ENCODE measurements around the gene CCDC93.

Gene CCDC93

GRCh38 chr2:117987121-117987520 is 26.7 kb downstream of the CCDC93 start:
- peaks cover 6% of the 10 kb centered on the region for H3K36me3 ChIP-seq (ENCODE audit: control insufficient read depth, insufficient read depth, low read length)
- H3K27me3 ChIP-seq (replicated peaks; ENCODE audit: control insufficient read depth, insufficient read depth, low read length), result no peaks in the 10 kb centered on the region
- TF ChIP-seq, protein P1, sequence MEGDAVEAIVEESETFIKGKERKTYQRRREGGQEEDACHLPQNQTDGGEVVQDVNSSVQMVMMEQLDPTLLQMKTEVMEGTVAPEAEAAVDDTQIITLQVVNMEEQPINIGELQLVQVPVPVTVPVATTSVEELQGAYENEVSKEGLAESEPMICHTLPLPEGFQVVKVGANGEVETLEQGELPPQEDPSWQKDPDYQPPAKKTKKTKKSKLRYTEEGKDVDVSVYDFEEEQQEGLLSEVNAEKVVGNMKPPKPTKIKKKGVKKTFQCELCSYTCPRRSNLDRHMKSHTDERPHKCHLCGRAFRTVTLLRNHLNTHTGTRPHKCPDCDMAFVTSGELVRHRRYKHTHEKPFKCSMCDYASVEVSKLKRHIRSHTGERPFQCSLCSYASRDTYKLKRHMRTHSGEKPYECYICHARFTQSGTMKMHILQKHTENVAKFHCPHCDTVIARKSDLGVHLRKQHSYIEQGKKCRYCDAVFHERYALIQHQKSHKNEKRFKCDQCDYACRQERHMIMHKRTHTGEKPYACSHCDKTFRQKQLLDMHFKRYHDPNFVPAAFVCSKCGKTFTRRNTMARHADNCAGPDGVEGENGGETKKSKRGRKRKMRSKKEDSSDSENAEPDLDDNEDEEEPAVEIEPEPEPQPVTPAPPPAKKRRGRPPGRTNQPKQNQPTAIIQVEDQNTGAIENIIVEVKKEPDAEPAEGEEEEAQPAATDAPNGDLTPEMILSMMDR (IDR thresholded peaks at IDR 0.05; ENCODE audit: insufficient read depth, low read length, poor library complexity, severe bottlenecking), result no peak
- DNase-seq (ENCODE audit: extremely low read depth, insufficient read length), result no peak
- no peak overlapping the region for H3K4me3 ChIP-seq (replicated peaks; ENCODE audit: low read depth, low read length)

DNA sequence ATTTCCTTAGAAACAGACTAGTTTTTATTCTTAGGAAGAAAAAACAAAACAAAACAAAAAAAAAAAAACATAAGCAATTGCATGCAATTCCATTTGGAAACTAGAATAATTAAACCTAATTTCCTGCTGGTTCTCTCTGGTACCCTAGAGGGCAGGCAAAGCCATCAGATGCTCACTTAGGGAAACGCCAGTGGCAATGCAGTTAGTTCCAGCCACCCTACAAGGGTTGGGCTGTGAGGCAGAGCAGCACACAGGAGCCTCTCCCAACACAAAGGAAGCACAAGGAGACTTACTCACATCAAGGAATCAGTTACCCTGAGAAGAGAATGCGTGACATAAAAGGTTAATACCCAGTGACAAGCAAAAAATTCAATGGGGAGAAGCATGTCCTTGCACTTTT is 28.8 kb downstream of the CCDC93 start:
- TF ChIP-seq, protein P1 (IDR thresholded peaks at IDR 0.05; ENCODE audit: insufficient read depth, low read length, poor library complexity, severe bottlenecking), result no peak
- peaks cover 5% of the 10 kb centered on the region for H3K36me3 ChIP-seq (ENCODE audit: control insufficient read depth, insufficient read depth, low read length)
- H3K4me3 ChIP-seq (replicated peaks; ENCODE audit: low read depth, low read length), result no peak overlapping the region
- no peaks in the 10 kb centered on the region for H3K27me3 ChIP-seq (replicated peaks; ENCODE audit: control insufficient read depth, insufficient read depth, low read length)
- DNase-seq (ENCODE audit: extremely low read depth, insufficient read length), result no peak

- DNase-seq (ENCODE audit: extremely low read depth, insufficient read length), result no peak
- TF ChIP-seq, protein P1 (IDR thresholded peaks at IDR 0.05; ENCODE audit: insufficient read depth, low read length, poor library complexity, severe bottlenecking), result no peak
- H3K36me3 ChIP-seq (ENCODE audit: control insufficient read depth, insufficient read depth, low read length), result peaks cover 3% of the 10 kb centered on the region
- H3K4me3 ChIP-seq (replicated peaks; ENCODE audit: low read depth, low read length), result no peak overlapping the region
- no peaks in the 10 kb centered on the region for H3K27me3 ChIP-seq (replicated peaks; ENCODE audit: control insufficient read depth, insufficient read depth, low read length)
These were observed 29.7 kb downstream of the CCDC93 start for GRCh38 chr2:117984208-117984607.

DNA sequence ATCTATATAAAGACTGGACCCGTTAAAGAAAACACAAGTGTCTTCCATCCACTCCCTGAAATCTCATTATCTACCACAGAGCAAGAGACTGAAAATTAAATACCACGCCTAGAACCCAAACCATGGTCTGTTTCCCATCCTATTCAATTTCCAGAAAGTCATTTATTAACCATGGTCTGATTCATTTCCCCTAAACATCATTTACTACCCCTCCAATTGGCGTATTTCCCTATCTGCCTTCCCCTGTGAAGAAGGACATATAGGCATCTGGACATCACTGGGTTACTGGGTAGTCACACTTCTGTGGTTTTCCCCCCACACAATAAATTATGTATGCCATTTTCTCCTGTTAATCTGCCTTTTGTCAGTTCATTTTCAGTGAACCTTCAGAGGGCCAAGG is 30.8 kb downstream of the CCDC93 start:
- Histone ChIP-seq H3K4me3 (replicated peaks; ENCODE audit: low read depth, low read length) (no peak overlapping the region), H3K27me3 (replicated peaks; ENCODE audit: control insufficient read depth, insufficient read depth, low read length) (no peaks in the 10 kb centered on the region), H3K36me3 (ENCODE audit: control insufficient read depth, insufficient read depth, low read length) (peaks cover 3% of the 10 kb centered on the region)
- TF ChIP-seq, protein P1 (IDR thresholded peaks at IDR 0.05; ENCODE audit: insufficient read depth, low read length, poor library complexity, severe bottlenecking), result no peak
- no peak for DNase-seq (ENCODE audit: extremely low read depth, insufficient read length)

GRCh38 chr2:117982376-117983033 is 31.4 kb downstream of the CCDC93 start:
- no peak for DNase-seq (ENCODE audit: extremely low read depth, insufficient read length)
- Histone ChIP-seq H3K27me3 (replicated peaks; ENCODE audit: control insufficient read depth, insufficient read depth, low read length) (no peaks in the 10 kb centered on the region), H3K36me3 (ENCODE audit: control insufficient read depth, insufficient read depth, low read length) (peaks cover 3% of the 10 kb centered on the region), H3K4me3 (replicated peaks; ENCODE audit: low read depth, low read length) (no peak overlapping the region)
- TF ChIP-seq, protein P1 (IDR thresholded peaks at IDR 0.05; ENCODE audit: insufficient read depth, low read length, poor library complexity, severe bottlenecking), result no peak

- Histone ChIP-seq H3K4me3 (replicated peaks; ENCODE audit: low read depth, low read length) (no peak overlapping the region), H3K36me3 (ENCODE audit: control insufficient read depth, insufficient read depth, low read length) (peaks cover 3% of the 10 kb centered on the region), H3K27me3 (replicated peaks; ENCODE audit: control insufficient read depth, insufficient read depth, low read length) (no peaks in the 10 kb centered on the region)
- DNase-seq (ENCODE audit: extremely low read depth, insufficient read length), result no peak
- TF ChIP-seq, protein P1 (IDR thresholded peaks at IDR 0.05; ENCODE audit: insufficient read depth, low read length, poor library complexity, severe bottlenecking), result no peak
These were observed 32.1 kb downstream of the CCDC93 start for GRCh38 chr2:117981810-117982209.
